ENCODE results near the gene AGT.
"Not testable (repeated sequence)": the region's sequence is repeated elsewhere in the genome, so short reads cannot be mapped to it uniquely, and the experiment has no call there.

The AGT gene

GRCh38 chr1:230706887-230707731, 6.8 kb downstream of the AGT start:
- no peak for DNase-seq

DNA sequence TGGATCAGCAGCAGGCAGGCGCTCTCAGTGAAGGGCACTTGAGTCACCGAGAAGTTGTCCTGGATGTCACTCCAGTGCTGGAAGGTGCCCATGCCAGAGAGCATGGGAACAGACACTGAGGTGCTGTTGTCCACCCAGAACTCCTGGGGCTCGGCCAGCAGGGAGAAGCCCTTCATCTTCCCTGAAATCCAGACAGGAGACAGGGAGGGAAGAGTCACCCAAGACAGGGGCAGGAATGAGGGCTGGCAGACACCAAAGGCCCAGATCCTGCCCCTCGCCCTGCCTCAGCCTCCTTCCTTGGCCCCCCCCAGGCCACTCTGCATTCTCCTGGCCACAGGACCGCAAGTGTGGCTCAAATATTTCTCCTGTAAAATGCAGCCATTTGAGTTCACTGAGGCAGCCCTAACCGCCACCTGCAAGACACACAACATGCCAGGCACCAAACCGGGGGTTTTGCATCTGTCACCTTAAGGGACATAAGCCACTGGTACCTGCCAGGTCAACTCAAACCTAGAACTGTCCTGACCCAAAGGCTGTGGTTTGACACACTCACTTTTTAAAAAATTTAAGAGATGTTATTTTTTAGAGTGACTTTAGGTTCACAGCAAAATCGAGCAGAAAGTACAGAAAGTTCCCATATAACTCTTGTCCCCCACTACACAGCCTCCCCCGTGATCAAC, 7.8 kb downstream of the AGT start:
- DNase-seq: no peak

- no peak for DNase-seq
These were observed 8.5 kb downstream of the AGT start for GRCh38 chr1:230705289-230706019.

DNA sequence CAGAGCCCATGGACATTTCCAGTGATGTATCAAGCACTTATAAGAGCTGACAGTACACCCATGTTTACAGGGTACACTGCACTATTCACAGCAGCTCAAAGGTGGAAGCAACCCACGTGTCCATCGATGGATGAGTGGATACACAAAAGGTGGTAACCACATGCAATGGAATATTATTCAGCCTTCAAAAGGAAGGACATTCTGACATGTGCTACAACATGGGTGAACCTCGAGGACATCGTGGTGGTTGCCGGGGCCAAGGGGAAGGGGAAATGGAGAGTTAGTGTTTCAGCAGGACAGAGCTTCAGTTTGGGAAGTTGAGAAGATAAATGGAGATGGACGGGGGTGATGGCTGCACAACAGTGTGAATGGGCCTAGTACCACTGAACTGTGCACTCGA, 9.1 kb downstream of the AGT start:
- no peak for DNase-seq

DNA sequence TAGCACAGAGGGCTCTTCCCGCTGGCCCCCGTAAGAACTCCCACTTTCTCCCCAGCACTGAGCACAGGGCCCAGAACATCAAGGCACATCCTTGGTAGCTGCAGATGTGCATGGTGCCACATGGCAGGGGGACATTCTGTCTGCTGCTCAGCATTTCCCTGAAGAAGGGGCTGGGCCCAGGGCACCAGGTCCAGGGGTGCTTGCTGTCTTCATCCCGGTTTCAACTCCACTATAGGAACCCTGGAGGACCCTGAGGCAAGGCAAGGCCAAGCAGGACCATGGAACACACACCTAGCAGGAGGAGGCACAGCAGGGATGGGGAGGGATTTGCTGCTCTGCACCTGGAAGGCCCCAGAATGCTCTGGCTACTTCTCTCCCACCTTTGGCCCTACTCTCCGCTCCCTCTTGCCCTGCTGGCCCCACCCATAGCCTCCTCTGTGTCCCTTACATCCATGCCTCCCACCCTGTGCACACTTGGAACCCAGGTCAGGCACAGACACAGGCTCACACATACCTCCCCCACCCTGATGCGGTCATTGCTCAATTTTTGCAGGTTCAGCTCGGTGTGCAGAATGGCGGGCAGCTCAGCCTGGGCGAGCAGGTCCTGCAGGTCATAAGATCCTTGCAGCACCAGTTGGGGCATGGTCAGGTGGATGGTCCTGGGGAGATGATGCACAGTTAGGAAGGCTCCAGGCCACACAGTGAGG, 10.1 kb downstream of the AGT start:
- DNase-seq: no peak

DNA sequence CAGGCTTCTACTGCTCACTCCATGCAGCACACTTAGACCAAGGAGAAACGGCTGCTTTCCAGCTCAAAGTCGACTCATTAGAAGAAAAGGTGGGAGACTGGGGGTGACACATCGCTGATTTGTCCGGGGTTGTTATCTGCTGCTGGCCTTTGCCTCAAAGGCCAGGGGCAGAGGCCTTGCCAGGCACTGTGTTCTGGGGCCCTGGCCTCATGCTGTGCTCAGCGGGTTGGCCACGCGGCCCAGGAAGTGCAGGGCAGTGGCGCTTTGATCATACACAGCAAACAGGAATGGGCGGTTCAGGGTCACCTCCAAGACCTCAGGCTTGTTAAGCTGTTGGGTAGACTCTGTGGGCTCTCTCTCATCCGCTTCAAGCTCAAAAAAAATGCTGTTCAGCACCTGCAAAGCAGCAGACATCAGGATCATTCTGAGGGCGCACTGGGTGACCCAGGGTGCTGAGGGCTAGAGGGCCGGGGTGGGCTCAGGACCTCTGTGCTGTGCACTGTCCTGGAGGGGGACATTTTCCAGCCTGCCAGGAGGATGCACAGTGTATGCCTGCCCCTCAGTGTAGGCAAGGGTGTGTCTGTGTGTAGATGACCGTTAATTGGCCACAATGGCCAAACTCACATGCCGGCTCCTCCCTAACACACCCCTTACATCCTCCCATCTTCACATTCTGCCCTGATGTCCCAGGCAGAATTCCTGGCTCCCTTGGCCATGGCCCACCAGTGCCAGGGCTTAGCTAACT, 10.8 kb downstream of the AGT start:
- no peak for DNase-seq

DNA sequence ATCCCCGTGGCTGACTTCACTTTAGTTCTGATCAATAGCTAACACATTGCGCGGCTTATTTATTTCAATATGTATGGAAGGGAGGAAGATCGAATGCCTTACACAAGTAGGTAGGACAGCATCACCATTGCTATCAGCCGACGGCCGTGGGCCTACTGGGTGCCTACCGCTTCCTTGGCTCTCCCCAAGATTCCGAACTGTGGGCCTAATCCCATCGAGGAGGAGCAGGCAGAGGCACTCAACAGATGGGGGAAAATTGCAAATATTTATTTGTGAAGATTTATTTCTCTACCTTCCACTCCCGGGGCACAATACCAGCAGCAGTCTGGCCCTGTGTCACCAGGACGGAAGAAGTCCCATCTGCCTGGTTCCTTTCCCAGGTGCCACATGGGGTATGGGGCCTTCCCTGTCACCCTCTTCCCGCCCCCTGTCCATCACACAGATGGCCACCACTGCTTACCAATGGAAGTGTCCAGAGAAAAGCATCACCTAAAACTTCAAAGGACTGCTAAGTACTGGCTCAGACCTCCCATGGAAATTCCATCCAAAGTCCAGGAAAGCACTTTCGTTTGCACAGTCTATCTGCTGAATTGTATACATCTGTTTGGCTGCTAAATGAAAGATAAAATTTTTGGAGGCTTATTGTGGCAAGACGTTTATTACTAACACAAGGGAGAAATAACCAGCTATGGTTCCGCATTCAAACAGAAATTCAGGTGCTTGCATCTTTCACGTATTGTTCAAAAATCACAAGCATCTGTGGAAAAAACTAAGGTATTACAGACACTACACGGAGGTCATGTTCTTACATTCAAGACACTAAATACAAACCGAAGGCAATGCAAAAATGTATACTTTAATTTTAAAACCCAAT, 11.8 kb downstream of the AGT start:
- no peak for DNase-seq

GRCh38 chr1:230701434-230701833, 12.5 kb downstream of the AGT start:
- no peak for DNase-seq

- no peak for DNase-seq
These were observed 13.8 kb downstream of the AGT start for GRCh38 chr1:230700132-230700531.

DNA sequence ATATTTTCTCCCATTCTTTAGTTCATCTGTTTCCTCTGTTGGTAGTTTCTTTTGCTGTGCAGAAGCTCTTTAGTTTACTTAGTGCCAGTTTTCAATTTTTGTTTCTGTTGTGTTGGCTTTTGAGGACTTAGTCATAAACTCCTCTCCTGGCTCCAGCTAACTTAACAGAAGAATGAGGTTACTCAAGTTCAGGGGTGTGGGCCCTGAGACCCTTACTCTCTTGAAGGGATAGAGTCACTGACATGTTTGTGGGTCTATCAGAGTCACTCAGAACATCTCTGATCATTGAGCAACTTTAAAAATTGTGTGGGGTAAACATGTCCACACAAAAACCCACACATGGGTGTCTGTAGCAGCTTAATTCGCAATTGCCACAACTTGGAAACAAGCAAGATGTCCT, 14.2 kb downstream of the AGT start:
- no peak for DNase-seq

DNA sequence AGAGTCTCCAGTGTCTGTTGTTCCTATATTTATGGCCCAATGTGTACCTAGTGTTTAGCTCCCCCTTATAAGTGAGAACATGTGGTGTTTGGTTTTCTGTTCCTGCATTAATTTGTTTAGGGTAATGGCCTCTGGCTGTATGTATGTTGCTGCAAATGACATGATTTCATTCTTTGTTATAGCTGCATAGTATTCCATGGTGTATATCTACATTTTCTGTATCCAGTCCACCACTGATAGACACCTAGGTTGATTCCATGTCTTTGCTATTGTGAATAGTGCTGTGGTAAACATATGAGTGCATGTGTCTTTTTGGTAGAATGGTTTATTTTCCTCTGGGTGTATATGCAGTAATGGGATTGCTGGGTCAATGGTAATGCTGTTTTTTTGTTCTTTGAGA, 15.0 kb downstream of the AGT start:
- DNase-seq: not testable (repeated sequence)

DNA sequence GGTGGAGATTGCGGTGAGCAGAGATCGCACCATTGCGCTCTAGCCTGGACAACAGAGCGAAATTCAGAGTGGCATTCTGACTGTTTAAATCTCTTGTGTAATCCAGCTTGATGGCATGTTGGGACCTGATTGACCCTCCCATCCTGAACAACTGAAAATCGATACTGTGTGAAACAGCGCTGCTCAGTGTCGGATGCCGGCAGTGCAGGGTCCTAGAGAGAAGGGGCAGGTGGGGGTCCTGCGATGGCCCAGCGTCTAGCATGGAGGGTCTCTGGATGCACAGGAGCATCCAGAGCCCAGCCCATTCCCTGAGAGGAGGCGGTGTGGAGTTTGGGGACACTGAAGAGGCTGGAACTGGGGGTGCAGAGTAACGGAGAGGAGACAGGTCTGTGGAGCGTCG, 15.8 kb downstream of the AGT start:
- no peak for DNase-seq

DNA sequence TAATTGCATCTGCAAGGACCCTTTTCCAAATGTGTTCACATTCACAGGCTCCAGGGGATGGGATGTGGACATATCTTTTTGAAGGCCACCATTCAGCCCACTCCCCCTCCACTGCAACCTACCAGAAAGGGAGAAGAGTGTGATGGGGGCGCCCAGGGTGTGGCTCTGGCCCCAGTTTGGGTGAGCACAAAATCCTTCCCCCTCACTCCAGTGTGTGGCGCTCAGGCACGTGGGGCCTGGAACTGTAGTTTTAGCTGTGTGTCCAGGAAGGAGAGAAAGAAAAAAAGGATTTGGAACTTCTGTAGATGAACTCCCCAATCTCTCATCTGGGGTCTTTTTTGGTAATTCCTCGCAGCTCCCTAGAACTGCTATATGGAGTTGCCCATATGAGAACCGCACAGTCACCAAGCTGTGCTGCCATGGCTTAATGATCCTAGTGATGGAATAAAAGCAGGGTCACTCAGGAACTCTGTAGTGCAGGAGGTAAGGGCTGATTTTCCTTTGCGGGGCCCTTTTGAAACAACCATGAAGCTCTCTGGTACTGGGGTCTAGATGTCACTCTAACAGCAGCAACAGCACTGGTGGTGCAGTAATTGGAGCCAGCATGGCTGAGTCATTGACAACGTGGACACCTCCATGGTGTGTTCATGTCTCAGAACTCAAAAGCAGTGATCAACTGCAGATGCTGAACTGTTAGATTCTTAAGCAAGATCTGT, 17.0 kb downstream of the AGT start:
- DNase-seq: no peak

GRCh38 chr1:230696218-230696617, 17.7 kb downstream of the AGT start:
- DNase-seq: no peak

DNA sequence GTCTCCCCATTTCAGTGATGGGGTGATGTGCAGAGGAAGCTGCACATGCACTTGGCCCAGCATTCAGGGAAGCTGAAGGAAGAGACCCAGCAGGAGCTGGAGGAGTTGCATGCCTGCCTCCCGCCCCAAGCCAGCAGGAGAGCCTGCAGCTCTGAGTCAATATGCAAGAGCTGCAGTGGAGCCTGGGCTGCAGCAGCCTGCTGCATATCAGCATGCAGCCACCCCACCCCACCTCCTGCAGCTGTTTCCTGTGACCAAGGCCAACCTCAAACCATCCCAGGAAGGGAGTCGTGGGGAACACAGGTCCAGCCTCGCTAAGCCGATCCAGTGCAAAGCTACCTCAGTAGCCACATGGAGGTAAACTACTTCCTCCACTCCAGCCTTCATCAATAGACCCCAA, 18.9 kb downstream of the AGT start:
- no peak for DNase-seq

GRCh38 chr1:230694464-230694863, 19.5 kb downstream of the AGT start:
- no peak for DNase-seq

DNA sequence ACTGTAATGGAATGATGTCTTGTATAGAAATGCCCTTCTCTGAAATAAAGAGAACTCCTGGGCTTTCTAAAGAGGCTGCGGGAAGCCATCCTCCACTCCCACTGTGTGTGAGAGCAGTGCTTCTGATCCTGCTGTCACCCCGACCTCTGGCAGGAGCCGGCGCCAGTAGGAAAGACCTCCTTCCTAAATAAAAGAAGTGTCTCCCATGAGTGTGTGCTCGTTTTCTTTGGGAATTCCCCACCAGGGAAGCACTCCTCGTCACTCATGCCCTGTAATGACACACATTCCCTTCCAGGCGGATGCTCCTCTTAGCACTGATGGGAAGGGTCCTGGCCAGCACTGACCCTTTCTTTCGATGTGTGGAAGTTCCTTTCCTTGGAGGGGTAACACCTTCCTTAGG, 20.1 kb downstream of the AGT start:
- DNase-seq: no peak

- DNase-seq: no peak
These were observed 20.7 kb downstream of the AGT start for GRCh38 chr1:230693221-230693620.

GRCh38 chr1:230691615-230692014, 22.3 kb downstream of the AGT start:
- no peak for DNase-seq

- no peak for DNase-seq
These were observed 23.8 kb downstream of the AGT start for GRCh38 chr1:230690101-230690500.

DNA sequence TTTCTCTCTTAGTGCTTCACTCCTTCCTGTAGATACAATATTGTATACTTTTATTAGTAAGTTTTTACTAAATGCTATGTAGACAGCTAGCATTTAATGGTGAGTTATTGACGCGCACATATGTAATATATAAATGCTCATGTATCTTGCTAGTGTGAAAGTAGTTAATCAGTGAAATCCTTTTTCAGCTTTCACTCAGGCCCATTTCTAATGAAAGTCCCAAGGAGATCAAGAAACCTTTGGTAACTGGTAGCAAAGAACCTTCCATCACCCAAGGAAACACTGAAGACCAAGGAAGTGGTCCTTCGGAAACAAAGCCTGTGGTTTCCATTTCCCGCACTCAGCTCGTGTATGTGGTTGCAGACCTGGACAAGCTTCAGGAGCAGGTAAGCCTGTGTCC, 27.2 kb downstream of the AGT start:
- no peak for DNase-seq

All from activated CD4-positive, CD25-positive, alpha-beta regulatory T cell (primary cell).